ENCODE measurements around the gene ATP10A.

- TF ChIP-seq POLR2A (IDR thresholded peaks at IDR 0.05) (no peak), CTCF (IDR thresholded peaks at IDR 0.05) (no peak)
Observed at GRCh38 chr15:25893596-25893995, 30.5 kb upstream of the ATP10A start.

Measured in adrenal gland (tissue), 5 donors.